Measurements from ENCODE around the gene MASP1.

MASP1 gene

GRCh38 chr3:187292631-187293515, 1.3 kb upstream of the MASP1 start:
- no peak for DNase-seq

- DNase-seq = no peak
Observed at GRCh38 chr3:187292181-187292580, 644 bp upstream of the MASP1 start.

GRCh38 chr3:187291001-187291511, 481 bp downstream of the MASP1 start:
- DNase-seq = no peak

- DNase-seq = no peak
Observed at GRCh38 chr3:187290503-187290902, 1.0 kb downstream of the MASP1 start.

- no peak for DNase-seq
Observed at GRCh38 chr3:187288855-187289605, 2.5 kb downstream of the MASP1 start.

DNA sequence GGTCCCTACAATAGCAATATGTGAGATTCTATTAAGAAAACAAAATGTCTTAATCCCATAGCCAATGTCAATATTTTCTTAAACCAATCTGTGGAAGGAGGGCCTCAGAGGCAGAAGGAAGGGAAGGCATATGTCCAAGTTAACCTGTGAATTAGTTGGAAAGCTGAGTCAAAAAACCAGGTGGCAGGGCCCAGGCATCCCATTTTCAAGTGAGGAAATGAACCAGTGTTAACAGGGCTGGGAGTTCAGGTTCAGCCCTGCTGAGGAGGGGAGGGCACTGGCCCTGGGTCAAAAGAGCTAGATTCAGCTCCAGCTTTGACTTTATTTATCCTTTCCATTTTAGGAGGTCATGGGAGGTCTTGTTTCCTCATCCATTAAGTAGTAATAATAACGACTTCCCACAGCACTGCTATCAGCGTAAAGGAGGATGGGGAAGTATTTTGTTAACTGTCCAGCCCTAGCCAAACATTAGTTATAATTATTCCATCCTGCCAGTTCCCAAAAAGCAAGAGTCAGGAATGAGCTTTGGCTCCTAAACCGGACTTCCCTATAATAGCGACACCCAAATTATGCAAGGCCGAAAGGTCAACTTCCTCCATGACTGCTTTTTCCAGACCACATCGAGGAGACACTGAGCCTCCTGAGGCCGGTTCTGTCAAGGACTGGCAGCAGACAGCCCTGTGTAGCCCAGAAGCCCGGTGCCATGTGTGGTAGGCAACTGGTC, 3.2 kb downstream of the MASP1 start:
- DNase-seq = no peak

DNA sequence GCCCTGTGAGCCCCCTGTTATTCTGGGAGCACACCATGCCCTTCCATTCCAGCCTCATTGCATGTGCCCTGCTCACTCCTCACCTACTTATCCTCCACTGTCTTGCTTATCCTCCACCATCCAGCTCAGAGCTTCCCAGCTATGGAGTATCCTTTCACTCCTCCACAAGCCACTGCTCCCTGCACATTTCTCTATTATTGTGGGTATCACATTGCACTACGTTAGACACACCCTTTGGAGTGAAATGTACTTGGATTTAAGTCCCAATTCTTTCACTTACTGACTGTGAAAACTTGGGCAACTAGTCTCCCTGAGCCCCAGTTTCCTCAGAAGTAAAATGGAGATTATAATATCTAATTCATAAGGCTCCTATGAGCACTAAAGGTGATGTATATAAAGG, 4.3 kb downstream of the MASP1 start:
- no peak for DNase-seq

- DNase-seq = no peak
Observed at GRCh38 chr3:187286467-187287059, 5.0 kb downstream of the MASP1 start.

DNA sequence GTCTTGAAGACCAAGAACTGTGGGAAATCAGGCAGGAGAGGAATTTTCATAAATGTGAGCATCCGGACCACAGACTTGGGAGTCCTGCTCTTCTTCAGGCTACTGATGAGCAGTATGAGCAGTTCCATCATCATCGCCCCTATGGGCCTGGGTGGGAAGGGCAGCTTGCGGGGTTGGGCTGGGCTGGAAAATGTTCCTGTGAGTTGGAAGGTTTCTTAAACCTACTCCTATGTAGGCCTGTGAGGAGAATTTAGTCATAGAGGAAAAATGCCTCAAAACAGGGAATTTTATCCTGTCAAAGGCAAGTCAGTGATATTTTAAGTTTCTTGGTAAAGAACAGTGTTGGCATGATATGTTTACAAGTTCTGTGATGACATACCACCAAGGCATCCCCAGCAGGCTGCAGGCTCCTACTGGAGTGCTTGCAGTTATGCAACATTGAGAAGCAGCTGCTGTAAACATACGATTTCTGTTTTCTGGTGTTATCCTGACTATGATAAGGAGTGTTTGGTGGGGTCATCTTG, 10.3 kb downstream of the MASP1 start:
- no peak for DNase-seq

DNA sequence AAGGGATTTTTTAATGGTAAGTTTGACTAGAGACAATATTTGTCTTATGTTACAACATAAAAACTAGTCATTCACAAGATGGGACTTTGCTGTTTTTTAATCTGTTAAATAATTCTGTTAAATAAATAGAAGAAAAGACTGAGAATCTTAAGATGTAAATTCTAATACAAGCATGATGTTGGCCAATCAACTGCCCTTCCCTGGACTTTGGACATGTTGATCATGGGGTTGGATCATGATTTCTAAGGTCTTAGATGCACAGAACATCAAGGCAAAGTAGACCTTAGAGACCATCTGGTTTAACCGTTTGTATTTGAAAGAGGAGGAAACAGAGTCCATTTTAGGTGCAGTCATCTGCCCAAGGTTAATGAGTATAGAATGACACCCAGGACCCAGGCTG, 10.9 kb downstream of the MASP1 start:
- no peak for DNase-seq

GRCh38 chr3:187277129-187277462, 14.4 kb downstream of the MASP1 start:
- DNase-seq = no peak

- no peak for DNase-seq
Observed at GRCh38 chr3:187276397-187277128, 15.0 kb downstream of the MASP1 start.

DNA sequence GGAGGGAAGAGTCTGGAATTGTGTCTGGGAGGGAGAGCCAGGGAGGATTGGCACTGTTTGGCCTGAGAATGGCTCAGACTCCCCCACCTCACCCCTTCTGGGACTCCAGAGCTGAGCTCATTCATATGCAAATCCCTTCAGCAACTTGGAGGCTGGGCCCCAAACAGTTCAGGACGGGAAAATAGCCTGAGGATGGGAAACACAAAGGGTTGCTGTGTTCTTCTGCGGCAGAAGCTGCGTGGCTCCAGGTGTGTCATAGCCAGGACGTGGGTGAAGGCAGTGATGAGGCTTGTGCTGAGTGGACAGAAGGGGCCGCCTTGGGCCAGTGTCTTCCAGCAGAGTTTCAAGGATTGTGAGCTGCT, 16.6 kb downstream of the MASP1 start:
- no peak for DNase-seq

- no peak for DNase-seq
Observed at GRCh38 chr3:187274315-187274976, 17.1 kb downstream of the MASP1 start.

DNA sequence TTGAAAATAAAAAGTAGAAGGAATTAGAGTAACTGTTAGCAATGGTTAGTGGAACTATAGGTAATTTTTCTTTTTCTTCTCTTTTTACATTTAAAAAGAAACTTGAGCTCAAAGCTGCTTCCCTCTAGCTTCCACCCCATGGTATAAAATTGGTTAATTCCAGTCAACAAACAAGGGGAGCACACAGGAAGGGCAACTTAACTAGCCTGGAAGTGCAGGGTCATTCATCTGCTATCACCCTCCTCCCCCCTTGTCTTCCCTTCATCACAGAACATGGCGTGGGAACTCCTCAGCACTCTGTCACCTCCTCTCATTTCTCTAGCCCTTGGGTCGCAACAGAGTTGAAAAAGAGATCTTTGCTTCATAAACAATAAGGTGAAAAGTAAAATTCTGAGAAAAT, 20.0 kb downstream of the MASP1 start:
- DNase-seq = no peak

DNA sequence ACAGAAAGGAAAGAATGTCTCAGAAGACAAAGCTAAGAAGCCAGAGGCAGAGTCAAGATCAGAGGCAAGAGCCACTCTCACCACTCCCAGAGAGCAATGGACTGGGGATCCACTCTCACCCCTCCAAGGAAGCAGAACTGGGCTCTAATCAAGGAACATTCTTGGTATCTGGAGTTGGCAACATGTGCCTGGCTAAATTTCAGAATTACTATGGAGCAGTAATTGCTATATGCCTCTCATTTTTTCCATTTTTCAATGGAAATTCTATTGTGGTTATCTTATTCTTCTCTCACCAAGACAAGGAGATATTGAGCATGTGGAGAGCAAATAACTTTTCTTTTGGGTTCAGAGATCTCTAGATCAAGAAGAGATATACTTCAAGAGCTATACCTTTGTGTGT, 22.1 kb downstream of the MASP1 start:
- no peak for DNase-seq

GRCh38 chr3:187267306-187267705, 24.2 kb downstream of the MASP1 start:
- no peak for DNase-seq

- DNase-seq = no peak
Observed at GRCh38 chr3:187266691-187267090, 24.8 kb downstream of the MASP1 start.

DNA sequence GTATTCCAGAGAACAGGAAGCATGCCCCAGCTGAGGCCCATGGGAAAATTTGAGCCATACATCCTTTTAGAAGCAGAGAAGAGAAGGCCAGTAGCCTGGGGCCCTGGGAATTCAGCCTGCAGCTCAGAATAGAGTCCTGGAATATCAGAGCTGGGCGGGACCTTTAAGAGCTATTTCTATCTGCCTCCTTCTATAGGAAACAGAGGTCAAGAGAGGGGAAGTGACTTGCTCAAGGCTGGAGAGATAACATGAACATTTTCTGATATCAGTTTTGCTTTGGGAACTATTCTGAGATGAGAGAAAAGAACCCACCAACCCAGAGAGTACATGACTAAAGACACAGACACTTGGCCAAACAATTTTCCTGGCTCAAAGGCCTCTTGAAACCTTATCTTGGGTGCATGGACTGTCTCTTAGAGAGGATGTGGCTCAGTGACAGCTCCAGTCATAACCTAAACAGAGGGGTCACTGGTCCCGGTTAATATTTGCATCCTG, 26.0 kb downstream of the MASP1 start:
- no peak for DNase-seq

GRCh38 chr3:187264911-187265310, 26.6 kb downstream of the MASP1 start:
- no peak for DNase-seq

- DNase-seq = no peak
Observed at GRCh38 chr3:187264021-187264420, 27.5 kb downstream of the MASP1 start.

Data from NCI-H1436 treated with DMSO at 0.1 percent for 48 hours (cell line).